Cardiac muscle cell (in vitro differentiated cells and primary cell): ENCODE data around the gene RALGPS1. TPM values are rescaled to one million over a fixed set of nuclear protein-coding genes. Genes with fewer than 3 reads are reported as not detected.

Experiments used
- DNase-seq, 2 donors: peaks; one replicate each; pipeline versions ENCODE4 v3.0.0 to v3.0.0-alpha.2; 2010 to 2017; ENCODE audit warnings: low read depth in 1 of 2, low spot score in 1 of 2
- H3K27ac ChIP-seq: fragments of 200-600 bp; sonication (generic); 2 replicates; pipeline ENCODE4 v1.5.1; 2016
- H3K27me3 ChIP-seq: fragments of 200-600 bp; sonication (generic); 2 replicates; pipeline ENCODE4 v1.6.0; 2016; ENCODE audit warnings: control low read depth
- H3K36me3 ChIP-seq: fragments of 200-600 bp; sonication (generic); 2 replicates; pipeline ENCODE4 v1.5.1; 2016; ENCODE audit warnings: control low read depth
- H3K4me1 ChIP-seq: fragments of 200-600 bp; sonication (generic); 2 replicates; pipeline ENCODE4 v1.8.1; 2017; ENCODE audit warnings: low read depth, mild to moderate bottlenecking, mixed run types
- H3K4me3 ChIP-seq: fragments of 200-600 bp; sonication (generic); 2 replicates; pipeline ENCODE4 v1.5.1; 2016; ENCODE audit warnings: mild to moderate bottlenecking
- H3K9me3 ChIP-seq: fragments of 200-600 bp; sonication (generic); 2 replicates; pipeline ENCODE4 v1.5.1; 2017; ENCODE audit warnings: low read depth, mild to moderate bottlenecking, control low read depth
- polyA plus RNA-seq: library from polyadenylated mRNA; unstranded; fragments of >200 nt; fragmentation: Nextera tagmentation; extraction: Ambion mirVana; gene quantifications from 2 replicates; pipeline ENCODE4 v1.2.1, GENCODE V29; 2016
- total RNA-seq: library from RNA; depleted of rRNA; stranded (reverse); fragments of >200 nt; gene quantifications from 2 replicates; pipeline ENCODE4 v1.2.3, GENCODE V29; 2016
- TF ChIP-seq, protein P1 (sequence below): IDR thresholded peaks from 2 replicates; pipeline ENCODE4 v1.5.1; 2012; ENCODE audit warnings: low read depth, mild to moderate bottlenecking, low read length

The RALGPS1 gene
- total and polyA plus RNA-seq, 2 experiments from 2014 or later, result 14.1 to 16.1 TPM

DNA sequence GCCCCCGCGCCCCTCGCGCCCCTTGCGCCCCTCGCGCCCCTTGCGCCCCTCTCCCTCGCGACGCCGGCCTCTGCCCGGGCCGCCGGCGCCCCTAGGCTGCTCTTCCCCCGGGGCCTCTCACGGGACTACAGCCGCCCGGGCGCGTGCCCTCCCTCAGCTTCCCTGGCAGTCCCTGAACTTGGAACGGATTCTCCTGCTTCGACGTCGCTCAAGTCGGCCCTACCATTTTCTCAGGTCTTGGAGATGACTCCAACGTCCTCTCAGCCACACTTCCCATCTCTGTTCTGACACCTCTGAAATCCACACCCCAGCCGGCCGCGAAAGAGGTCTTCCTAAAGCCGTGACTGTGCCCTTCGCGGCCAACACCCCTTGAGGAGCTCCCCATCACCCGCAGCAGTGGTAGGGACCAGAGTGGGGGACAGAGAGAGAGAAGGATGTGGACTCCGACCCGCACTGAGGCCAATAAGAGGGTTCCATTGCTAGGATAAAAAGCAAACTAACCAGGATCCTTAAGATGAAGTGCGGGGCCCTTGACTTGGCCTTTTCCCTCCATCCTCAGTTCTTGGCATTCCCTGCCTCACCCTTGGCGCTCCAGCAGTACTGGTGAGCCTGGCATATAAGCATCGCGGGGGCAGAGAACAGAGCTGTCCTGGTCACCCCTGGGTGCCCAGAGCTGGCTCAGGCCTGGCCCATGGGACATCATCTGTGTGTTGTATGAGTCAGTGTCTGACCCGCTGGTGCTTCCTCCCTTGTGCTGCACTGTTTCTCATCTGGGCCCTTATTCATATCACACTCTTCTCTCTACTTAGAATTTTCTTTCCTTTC lies 311.4 kb downstream of the RALGPS1 start:
- Histone ChIP-seq H3K27ac (no peak overlapping the region), H3K27me3 (peaks cover 16% of the 10 kb centered on the region), H3K4me3 (peak overlapping the region; percentile 58), H3K36me3 (no peaks in the 10 kb centered on the region), H3K9me3 (no peaks in the 10 kb centered on the region), H3K4me1 (no peaks in the 10 kb centered on the region)
- TF ChIP-seq, protein P1, sequence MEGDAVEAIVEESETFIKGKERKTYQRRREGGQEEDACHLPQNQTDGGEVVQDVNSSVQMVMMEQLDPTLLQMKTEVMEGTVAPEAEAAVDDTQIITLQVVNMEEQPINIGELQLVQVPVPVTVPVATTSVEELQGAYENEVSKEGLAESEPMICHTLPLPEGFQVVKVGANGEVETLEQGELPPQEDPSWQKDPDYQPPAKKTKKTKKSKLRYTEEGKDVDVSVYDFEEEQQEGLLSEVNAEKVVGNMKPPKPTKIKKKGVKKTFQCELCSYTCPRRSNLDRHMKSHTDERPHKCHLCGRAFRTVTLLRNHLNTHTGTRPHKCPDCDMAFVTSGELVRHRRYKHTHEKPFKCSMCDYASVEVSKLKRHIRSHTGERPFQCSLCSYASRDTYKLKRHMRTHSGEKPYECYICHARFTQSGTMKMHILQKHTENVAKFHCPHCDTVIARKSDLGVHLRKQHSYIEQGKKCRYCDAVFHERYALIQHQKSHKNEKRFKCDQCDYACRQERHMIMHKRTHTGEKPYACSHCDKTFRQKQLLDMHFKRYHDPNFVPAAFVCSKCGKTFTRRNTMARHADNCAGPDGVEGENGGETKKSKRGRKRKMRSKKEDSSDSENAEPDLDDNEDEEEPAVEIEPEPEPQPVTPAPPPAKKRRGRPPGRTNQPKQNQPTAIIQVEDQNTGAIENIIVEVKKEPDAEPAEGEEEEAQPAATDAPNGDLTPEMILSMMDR, result no peak
- peak in 1 of 2 donors; percentile 36 for DNase-seq

DNA sequence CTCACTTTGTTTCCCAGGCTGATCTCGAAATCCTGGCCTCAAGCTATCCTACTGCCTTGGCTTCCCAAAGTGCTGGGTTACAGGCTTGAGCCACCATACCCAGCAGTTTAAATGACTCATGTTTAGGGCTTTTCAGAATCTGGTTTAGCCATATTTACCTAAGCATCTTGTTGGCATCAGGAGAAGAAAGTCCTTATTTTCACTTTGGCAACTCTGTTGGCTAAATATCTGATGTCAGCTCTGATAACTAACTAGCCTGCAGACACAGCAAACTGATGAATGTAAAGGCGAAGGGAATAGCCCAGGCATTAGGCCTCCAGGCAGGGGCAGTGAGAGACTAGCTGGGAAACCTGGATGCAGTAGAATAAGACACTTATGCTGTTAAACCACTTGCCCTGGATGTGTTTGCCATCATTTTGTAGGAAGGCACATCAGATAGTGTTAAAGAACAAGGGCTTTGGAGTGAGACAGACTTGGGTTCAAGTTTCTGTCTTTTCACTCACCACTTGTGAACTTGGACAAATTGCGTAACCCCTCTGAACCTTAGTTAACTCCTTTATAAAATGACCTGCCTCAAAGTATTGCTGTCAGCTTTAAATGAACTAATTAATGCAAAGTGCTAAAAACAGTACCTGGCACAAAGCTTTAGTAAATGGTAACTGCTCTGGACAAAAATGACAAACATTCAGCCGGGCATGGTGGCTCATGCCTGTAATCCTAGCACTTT lies 315.3 kb downstream of the RALGPS1 start:
- DNase-seq, result no peak
- H3K27ac ChIP-seq, result no peak overlapping the region
- H3K36me3 ChIP-seq, result no peaks in the 10 kb centered on the region
- peaks cover 10% of the 10 kb centered on the region for H3K27me3 ChIP-seq
- H3K9me3 ChIP-seq, result no peaks in the 10 kb centered on the region
- H3K4me3 ChIP-seq, result no peak overlapping the region
- H3K4me1 ChIP-seq, result no peaks in the 10 kb centered on the region
- TF ChIP-seq, protein P1, result no peak

DNA sequence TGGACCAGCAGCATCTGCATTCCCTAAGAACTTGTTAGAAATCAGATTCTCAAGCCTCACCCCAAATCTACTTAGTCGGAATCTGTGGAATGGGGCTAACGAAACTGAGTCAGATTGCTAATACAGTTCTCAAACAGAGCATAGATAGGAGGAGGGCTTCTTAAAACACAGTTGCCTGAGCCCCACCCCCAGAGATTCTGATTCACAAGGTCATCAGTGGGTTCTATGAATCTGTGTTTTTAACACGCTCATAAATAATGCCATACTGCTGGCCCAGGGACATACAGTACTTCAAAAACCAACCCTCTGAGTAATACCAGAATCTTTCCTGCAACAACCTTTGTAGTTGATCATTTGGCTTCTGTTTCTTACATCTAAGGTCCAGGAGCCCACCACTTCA lies 317.1 kb downstream of the RALGPS1 start:
- Histone ChIP-seq H3K36me3 (no peaks in the 10 kb centered on the region), H3K27ac (no peak overlapping the region), H3K27me3 (peaks cover under 1% of the 10 kb centered on the region), H3K4me1 (no peaks in the 10 kb centered on the region), H3K4me3 (no peak overlapping the region), H3K9me3 (no peaks in the 10 kb centered on the region)
- no peak for DNase-seq
- TF ChIP-seq, protein P1, result no peak

DNA sequence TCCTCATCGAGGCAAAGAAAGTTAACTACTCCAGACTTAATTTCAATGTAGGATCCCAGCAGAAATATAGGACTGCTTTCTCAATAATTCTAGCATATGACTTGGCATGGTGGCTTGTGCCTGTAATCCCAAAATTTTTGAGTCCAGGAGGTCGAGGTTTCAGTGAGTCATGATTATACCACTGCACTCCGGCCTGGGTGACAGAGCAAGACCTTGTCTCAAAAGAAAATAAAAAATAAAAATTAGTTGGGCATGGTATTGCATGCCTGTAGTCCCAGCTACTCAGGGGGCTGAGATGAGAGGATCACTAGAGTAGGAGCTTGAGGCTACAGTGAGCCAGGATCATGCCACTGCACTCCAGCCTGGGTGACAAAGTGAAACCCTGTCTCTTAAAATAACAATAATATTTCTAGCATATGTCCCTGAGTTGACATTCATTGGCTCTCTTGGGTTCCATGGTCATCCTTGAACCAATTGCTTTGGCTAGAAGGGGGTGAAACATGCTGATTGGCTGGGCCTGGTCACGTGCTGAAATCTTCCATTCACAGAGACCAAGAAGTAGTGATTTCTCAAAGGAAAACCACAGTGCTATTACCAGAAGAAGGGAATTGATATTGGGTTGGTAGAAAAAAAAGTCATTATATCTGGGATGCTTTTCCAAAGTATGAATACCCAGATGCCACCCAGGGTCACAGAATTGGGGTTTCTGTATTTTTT lies 318.4 kb downstream of the RALGPS1 start:
- Histone ChIP-seq H3K4me3 (no peak overlapping the region), H3K27me3 (no peaks in the 10 kb centered on the region), H3K4me1 (no peaks in the 10 kb centered on the region), H3K36me3 (no peaks in the 10 kb centered on the region), H3K27ac (no peak overlapping the region), H3K9me3 (no peaks in the 10 kb centered on the region)
- TF ChIP-seq, protein P1, result no peak
- no peak for DNase-seq

DNA sequence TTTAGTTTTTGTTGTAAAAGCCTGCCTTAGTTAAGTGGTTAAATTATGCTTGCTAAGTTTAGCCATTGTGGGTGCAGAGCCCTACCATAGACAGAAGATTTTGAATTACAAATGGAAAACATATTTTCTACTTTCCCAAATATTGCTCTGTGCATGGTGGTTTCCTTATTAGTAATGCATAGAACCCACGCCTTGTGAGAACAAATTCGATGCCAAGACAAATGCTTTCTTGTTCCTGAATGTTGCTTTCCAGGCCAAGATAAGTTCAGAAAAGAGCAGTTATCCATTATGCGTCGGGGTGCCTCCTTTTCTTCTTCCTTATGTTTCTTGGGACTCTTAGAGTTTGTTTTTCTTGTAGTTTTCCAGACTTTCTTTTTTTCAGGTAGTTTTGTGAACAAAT lies 319.0 kb downstream of the RALGPS1 start:
- TF ChIP-seq, protein P1, result no peak
- Histone ChIP-seq H3K4me1 (no peaks in the 10 kb centered on the region), H3K27me3 (no peaks in the 10 kb centered on the region), H3K9me3 (no peaks in the 10 kb centered on the region), H3K36me3 (no peaks in the 10 kb centered on the region), H3K27ac (no peak overlapping the region), H3K4me3 (no peak overlapping the region)
- DNase-seq, result peak in 1 of 2 donors; percentile 21
